ENCODE results near the gene DNAJC2. TPM values are rescaled to one million over a fixed set of nuclear protein-coding genes. Genes with fewer than 3 reads are reported as not detected.

DNAJC2 gene
- total RNA-seq, 4 donors from 2014 or later: 14.3 to 22.8 (median 18.3) TPM

DNA sequence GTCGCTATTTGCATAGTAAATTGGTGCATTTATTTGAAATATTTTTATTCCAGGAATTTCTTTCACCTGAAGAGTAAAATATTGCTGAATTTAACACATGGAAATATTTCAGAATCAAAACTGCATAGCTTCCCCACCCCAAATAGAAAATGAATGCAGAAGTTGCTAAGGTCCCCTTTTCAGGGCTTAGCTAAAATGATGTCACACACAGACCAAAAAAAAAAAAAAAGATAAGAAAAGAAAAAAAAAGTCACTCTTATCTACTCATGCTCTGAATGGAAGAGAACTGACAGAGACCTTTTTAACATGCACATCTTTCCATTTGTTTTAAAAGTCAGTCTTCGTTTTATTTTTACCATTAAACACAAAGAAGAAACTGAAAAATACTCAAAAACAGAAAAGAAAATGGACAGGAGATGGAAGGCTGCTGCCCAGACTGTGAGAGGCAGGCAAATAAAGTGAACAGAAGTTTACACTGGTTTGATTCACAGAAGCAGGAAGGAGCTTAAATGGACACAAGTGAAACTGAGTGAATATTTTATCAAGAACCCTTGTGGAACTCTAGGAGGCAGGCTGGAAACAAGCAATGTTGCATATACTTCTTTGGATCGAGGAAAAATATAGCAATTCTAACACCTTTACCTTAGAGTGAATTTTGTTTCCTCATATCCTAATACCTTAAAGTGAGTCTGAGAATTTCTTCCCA, 34.9 kb upstream of the DNAJC2 start:
- TF ChIP-seq, protein P1, sequence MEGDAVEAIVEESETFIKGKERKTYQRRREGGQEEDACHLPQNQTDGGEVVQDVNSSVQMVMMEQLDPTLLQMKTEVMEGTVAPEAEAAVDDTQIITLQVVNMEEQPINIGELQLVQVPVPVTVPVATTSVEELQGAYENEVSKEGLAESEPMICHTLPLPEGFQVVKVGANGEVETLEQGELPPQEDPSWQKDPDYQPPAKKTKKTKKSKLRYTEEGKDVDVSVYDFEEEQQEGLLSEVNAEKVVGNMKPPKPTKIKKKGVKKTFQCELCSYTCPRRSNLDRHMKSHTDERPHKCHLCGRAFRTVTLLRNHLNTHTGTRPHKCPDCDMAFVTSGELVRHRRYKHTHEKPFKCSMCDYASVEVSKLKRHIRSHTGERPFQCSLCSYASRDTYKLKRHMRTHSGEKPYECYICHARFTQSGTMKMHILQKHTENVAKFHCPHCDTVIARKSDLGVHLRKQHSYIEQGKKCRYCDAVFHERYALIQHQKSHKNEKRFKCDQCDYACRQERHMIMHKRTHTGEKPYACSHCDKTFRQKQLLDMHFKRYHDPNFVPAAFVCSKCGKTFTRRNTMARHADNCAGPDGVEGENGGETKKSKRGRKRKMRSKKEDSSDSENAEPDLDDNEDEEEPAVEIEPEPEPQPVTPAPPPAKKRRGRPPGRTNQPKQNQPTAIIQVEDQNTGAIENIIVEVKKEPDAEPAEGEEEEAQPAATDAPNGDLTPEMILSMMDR (IDR thresholded peaks at IDR 0.05): no peak
- TF ChIP-seq POLR2A (IDR thresholded peaks at IDR 0.05): no peak
- no peak for TF ChIP-seq EP300 (IDR thresholded peaks at IDR 0.05)
- Histone ChIP-seq H3K9me3 (no peaks in the 10 kb centered on the region), H3K4me1 (no peaks in the 10 kb centered on the region), H3K36me3 (no peaks in the 10 kb centered on the region), H3K27me3 (no peaks in the 10 kb centered on the region), H3K27ac (no peak overlapping the region), H3K4me3 (no peak overlapping the region)
- no peak for DNase-seq (ENCODE audit: low spot score in 2 of 2)
- 75 to 77% methylated on average over 3 of the region's 3 CpGs for WGBS, 2 donors

DNA sequence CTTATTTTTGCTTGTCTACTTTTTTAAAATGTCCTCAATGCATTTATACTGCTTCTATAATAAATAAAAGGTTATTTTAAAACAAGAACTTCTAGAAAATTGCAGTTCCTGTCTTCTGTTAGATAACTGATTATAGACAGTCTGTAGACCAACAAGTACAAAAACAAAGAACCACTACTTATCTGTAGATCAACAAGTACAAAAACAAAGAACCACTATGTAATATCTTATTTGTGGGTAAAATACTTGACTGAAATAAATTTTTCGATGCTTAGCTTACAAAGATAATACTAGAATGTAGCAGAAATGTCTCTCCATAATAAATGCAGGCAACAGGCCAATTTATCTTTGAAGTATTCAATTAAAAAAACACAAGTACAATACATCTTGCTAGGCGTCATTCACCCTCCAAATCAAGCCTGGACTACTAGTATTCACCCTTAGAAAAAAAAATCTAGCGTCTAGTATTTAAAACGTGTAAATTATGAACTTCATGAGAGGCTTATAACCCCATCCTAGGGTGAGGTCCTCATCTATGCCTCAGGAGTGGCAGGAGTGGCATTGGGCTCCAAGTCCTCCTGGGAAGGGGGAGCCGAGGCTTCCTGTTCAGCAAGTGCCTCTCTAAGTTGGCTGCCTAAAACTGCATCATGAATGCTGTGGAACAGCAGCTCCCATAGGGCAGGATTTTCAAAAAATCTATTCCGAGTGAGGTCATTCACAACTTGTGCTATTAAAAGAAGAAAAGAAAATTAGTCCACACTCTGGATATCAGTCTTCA, 29.5 kb upstream of the DNAJC2 start:
- no peak for DNase-seq (ENCODE audit: low spot score in 2 of 2)
- Histone ChIP-seq H3K9me3 (no peaks in the 10 kb centered on the region), H3K27me3 (no peaks in the 10 kb centered on the region), H3K36me3 (peaks cover 0 to 14% (median 0%) of the 10 kb centered on the region in 3 donors), H3K4me1 (no peaks in the 10 kb centered on the region), H3K27ac (no peak overlapping the region), H3K4me3 (no peak overlapping the region)
- TF ChIP-seq, protein P1 (IDR thresholded peaks at IDR 0.05): no peak
- no peak for TF ChIP-seq EP300 (IDR thresholded peaks at IDR 0.05)
- no peak for TF ChIP-seq POLR2A (IDR thresholded peaks at IDR 0.05)
- WGBS, 2 donors: 39 to 40% methylated on average over 6 of the region's 6 CpGs

DNA sequence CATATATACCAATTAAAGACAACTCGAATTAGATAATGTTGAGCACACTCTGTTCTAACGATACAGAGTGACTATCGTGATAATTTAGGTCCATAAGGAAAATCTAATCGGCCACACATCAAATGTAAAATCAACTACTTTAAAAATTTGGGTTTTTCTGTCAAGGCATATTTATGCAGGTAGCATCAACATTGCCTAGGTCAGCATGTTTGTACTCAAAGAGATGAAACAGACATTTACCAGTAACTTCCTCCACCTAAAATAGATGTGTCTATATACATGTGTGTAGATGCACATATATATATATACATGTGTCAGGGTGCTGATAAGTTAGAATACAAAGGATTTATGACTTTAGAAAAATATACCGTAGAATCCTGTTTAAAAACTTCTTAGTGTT, 24.9 kb upstream of the DNAJC2 start:
- Histone ChIP-seq H3K36me3 (peaks cover 0 to 61% (median 14%) of the 10 kb centered on the region in 3 donors), H3K27ac (no peak overlapping the region), H3K4me3 (no peak overlapping the region), H3K9me3 (no peaks in the 10 kb centered on the region), H3K27me3 (no peaks in the 10 kb centered on the region), H3K4me1 (no peaks in the 10 kb centered on the region)
- WGBS, 2 donors: 95 to 96% methylated on average over 5 of the region's 5 CpGs
- no peak for DNase-seq (ENCODE audit: low spot score in 2 of 2)
- no peak for TF ChIP-seq POLR2A (IDR thresholded peaks at IDR 0.05)

DNA sequence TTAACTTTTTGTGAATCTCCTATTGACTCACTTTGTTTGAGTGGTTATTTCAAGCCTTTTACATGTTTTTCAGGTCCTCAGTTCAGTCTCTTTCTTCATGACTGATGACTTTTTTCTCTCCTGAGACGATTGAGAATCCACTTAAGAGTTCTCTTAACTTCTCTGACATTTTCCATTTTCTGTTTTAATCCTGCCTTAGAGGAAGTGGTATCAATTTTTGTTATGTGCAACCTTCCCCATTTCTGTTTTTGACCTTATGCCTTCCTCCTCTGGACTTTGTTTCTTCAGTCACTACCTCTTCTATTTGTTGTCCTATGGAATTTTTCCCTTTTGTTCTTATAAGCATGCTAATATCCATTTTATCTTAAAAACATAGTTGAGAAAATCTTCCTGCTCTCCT, 5.2 kb upstream of the DNAJC2 start:
- 55 to 75% methylated on average over 1 of the region's 1 CpG for WGBS, 2 donors
- Histone ChIP-seq H3K27ac (no peak overlapping the region), H3K27me3 (no peaks in the 10 kb centered on the region), H3K36me3 (peaks cover 0 to 27% (median 0%) of the 10 kb centered on the region in 3 donors), H3K9me3 (no peaks in the 10 kb centered on the region), H3K4me1 (peaks cover 0 to 67% (median 26%) of the 10 kb centered on the region in 4 donors), H3K4me3 (no peak overlapping the region)
- no peak for DNase-seq (ENCODE audit: low spot score in 2 of 2)
- TF ChIP-seq EP300 (IDR thresholded peaks at IDR 0.05) (no peak), POLR2A (IDR thresholded peaks at IDR 0.05) (no peak)
- TF ChIP-seq, protein P1 (IDR thresholded peaks at IDR 0.05): no peak

DNA sequence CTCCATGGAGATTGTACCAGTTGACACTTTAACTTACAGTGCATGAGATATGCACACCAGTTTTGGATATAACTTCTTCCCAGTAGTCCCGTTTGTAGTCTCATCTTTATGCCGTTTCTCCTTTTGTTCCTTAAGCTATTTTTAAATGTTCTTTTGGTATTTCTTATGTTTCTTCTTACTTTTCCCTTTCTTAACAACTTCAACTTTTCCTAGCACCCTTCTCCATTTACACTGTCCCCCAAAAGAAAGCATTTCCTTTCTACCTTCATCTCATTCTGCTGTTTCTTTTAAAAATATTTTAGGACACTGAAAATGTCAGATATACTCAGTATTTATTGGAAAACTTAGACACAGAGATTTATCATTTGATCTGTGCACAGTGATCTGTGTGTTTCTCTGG, 4.4 kb upstream of the DNAJC2 start:
- DNase-seq (ENCODE audit: low spot score in 2 of 2): no peak
- H3K27ac ChIP-seq: peak overlapping the region in 1 of 4 donors; percentile 96
- H3K4me3 ChIP-seq: peak overlapping the region in 2 of 4 donors; percentile 63 to 86
- TF ChIP-seq POLR2A (IDR thresholded peaks at IDR 0.05) (no peak), EP300 (IDR thresholded peaks at IDR 0.05) (no peak)
- TF ChIP-seq, protein P1 (IDR thresholded peaks at IDR 0.05): no peak
- no peaks in the 10 kb centered on the region for H3K9me3 ChIP-seq
- 46 to 52% methylated on average over 2 of the region's 2 CpGs for WGBS, 2 donors
- H3K36me3 ChIP-seq: peaks cover 0 to 25% (median 0%) of the 10 kb centered on the region in 3 donors
- H3K27me3 ChIP-seq: no peaks in the 10 kb centered on the region
- peaks cover 0 to 68% (median 27%) of the 10 kb centered on the region in 4 donors for H3K4me1 ChIP-seq

Measured in tibial nerve (tissue), 4 donors.